Activated B cell treated with CpG ODN at 0.5 μM for 24 hours (primary cell): ENCODE measurements around the gene LMTK2. TPM values are rescaled to one million over a fixed set of nuclear protein-coding genes. Genes with fewer than 3 reads are reported as not detected.

Source experiments
- ATAC-seq: fragments of 200-7000 bp; cut with Tn5 transposase; one replicate; pipeline ENCODE4 v1.10.0; 2021; ENCODE audit warnings: low read depth, mild to moderate bottlenecking, moderate library complexity
- CTCF ChIA-PET: fragments of 350-600 bp; sonication (Branson Sonifier 250); formaldehyde crosslinking; loops from one replicate; lab custom pipeline; 2021; ENCODE audit warnings: antibody characterized with exemption; lab: Charles Lee
- POLR2A ChIA-PET: fragments of 350-600 bp; sonication (Branson Sonifier 250); formaldehyde crosslinking; loops from one replicate; lab custom pipeline; 2021; ENCODE audit warnings: antibody characterized with exemption; lab: Charles Lee
- DNase-seq: peaks from one replicate; pipeline ENCODE4 v3.0.0; 2022
- H3K27ac Mint-ChIP-seq: one replicate; pipeline ENCODE4 v1.8.0; 2020; ENCODE audit warnings: mixed read lengths
- H3K27me3 Mint-ChIP-seq: one replicate; pipeline ENCODE4 v1.8.0; 2021; ENCODE audit warnings: mixed read lengths
- H3K36me3 Mint-ChIP-seq: one replicate; pipeline ENCODE4 v1.8.0; 2021; ENCODE audit warnings: low read depth, mixed read lengths
- H3K4me1 Mint-ChIP-seq: one replicate; pipeline ENCODE4 v1.8.0; 2021; ENCODE audit warnings: mixed read lengths
- H3K4me3 Mint-ChIP-seq: one replicate; pipeline ENCODE4 v1.8.0; 2020; ENCODE audit warnings: mild to moderate bottlenecking, mixed read lengths
- H3K9me3 Mint-ChIP-seq: one replicate; pipeline ENCODE4 v1.8.0; 2020; ENCODE audit warnings: mixed read lengths
- intact Hi-C: fragments of 100-400 bp; cut with micrococcal nuclease; formaldehyde crosslinking; loops from one replicate; pipeline ENCODE4 v1.15.1; 2024
- total RNA-seq: library from RNA; stranded (reverse); gene quantifications from 2 replicates; pipeline ENCODE4 v1.2.3, GENCODE V29; 2022
- TF ChIP-seq, protein P1 (sequence below): fragments of 200-600 bp; IDR thresholded peaks from one replicate; pipeline ENCODE4 v1.8.0; 2022; ENCODE audit warnings: antibody characterized with exemption, mild to moderate bottlenecking

Gene LMTK2
- total RNA-seq, 1 donor from 2014 or later, result 9.6 TPM

DNA sequence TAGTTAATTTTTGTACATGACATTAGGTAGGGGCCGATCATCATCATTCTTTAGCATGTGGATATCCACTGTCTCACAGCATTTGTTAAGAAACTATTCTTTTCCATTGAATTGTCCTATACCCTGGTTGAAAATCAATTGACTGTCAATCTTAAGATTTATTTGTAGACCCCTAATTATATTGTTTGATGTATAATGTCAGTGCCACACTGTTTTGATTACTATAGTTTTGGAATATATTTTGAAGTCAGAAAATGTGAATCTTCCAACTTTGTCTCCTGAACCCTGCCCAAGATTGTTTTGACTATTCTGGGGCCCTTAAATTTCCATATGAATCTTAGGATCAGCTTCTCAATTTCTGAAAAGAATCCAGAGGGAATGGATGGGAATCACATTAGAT lies 6.6 kb upstream of the LMTK2 start:
- Mint-ChIP-seq H3K4me3 (no peak overlapping the region), H3K27ac (no peak overlapping the region), H3K36me3 (no peaks in the 10 kb centered on the region), H3K27me3 (peaks cover 15% of the 10 kb centered on the region), H3K9me3 (peaks cover 36% of the 10 kb centered on the region), H3K4me1 (no peaks in the 10 kb centered on the region)
- ChIA-PET POLR2A (no interaction called here), CTCF (no interaction called here)
- TF ChIP-seq, protein P1, sequence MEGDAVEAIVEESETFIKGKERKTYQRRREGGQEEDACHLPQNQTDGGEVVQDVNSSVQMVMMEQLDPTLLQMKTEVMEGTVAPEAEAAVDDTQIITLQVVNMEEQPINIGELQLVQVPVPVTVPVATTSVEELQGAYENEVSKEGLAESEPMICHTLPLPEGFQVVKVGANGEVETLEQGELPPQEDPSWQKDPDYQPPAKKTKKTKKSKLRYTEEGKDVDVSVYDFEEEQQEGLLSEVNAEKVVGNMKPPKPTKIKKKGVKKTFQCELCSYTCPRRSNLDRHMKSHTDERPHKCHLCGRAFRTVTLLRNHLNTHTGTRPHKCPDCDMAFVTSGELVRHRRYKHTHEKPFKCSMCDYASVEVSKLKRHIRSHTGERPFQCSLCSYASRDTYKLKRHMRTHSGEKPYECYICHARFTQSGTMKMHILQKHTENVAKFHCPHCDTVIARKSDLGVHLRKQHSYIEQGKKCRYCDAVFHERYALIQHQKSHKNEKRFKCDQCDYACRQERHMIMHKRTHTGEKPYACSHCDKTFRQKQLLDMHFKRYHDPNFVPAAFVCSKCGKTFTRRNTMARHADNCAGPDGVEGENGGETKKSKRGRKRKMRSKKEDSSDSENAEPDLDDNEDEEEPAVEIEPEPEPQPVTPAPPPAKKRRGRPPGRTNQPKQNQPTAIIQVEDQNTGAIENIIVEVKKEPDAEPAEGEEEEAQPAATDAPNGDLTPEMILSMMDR, result no peak
- DNase-seq (no peak), ATAC-seq (no peak)
- intact Hi-C loops, result loop anchor here (10.0 kb wide), 1 partner anchor 775 kb away; the partner anchor contains the start of genes TMEM130 and TRRAP

DNA sequence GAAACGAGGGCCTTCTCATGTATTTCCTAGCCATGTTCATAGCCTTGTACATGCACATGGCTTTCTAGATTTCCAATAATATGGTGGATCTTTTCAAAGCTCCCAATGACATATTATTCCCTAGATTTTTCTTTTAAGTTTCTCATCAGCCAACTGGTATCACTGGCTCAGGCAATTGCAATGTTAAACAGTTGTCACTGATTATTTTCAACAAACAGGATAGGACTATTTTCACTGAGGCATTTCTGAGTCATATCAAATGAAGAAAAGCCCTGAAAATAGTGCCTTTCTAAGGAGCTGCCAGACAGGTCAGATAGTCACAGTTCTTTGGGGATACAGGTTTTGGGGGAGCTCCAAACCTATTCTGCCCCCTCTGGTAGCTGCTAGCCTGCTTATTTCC lies 4.5 kb upstream of the LMTK2 start:
- ChIA-PET POLR2A (no interaction called here), CTCF (interaction anchor here (0.8 kb wide), 1 partner anchor 67 kb away, joined by 6 read pairs; no protein-coding TSS in a partner anchor)
- peaks cover 13% of the 10 kb centered on the region for H3K27me3 Mint-ChIP-seq
- DNase-seq (no peak), ATAC-seq (no peak)
- intact Hi-C loops, result loop anchor here (10.0 kb wide), 1 partner anchor 773 kb away; the partner anchor contains the start of genes TMEM130 and TRRAP
- H3K4me1 Mint-ChIP-seq, result peaks cover 9% of the 10 kb centered on the region
- H3K9me3 Mint-ChIP-seq, result peaks cover 19% of the 10 kb centered on the region
- no peak overlapping the region for H3K4me3 Mint-ChIP-seq
- H3K36me3 Mint-ChIP-seq, result peaks cover 4% of the 10 kb centered on the region
- TF ChIP-seq, protein P1, result no peak
- H3K27ac Mint-ChIP-seq, result no peak overlapping the region

DNA sequence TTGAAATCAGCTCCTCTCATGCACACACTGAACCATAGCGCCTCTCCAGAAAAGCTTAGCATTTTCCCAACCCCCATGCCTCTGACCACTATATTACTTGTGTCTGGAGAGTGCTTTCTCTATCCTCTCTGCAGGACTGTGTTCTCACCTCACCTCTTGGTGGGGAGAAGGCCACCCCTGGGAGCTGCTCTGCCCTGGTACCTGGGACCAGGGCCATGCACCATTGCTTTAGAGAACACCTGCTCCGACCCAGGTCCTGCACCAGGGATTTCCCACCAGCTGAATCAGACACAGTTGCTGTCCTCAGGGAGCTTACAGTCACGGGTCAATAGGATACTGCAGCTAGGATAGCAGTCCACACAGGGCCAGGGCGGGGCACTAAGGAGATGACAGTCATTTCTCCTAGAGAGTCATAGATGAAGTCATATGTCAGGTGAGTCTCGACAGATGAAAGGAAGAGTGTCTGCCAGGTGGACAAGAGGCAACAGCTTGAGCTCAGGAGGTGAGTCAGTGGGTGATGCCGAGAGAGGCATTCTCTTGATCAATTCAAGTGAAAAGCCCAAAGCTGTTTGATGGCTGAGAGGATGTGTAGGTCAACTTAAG lies 619 bp upstream of the LMTK2 start:
- Mint-ChIP-seq H3K27ac (peak overlapping the region; percentile 46), H3K36me3 (peaks cover 5% of the 10 kb centered on the region), H3K27me3 (peaks cover 10% of the 10 kb centered on the region), H3K4me3 (peak overlapping the region; percentile 97), H3K4me1 (peaks cover 16% of the 10 kb centered on the region), H3K9me3 (peaks cover 3% of the 10 kb centered on the region)
- ATAC-seq, result no peak
- ChIA-PET POLR2A (interaction anchor here (0.6 to 1.6 kb wide), 5 partner anchors 27 to 126 kb away, joined by 3 to 5 read pairs (median 5); no protein-coding TSS in a partner anchor), CTCF (interaction anchor here (0.7 to 3.6 kb wide), 7 partner anchors 9 to 145 kb away, joined by 3 to 66 read pairs (median 3); no protein-coding TSS in a partner anchor)
- intact Hi-C loops, result loop anchor here (1.0 to 10.0 kb wide), 13 partner anchors 27 to 1037 kb away; partner anchors contain the start of genes ASNS, BAIAP2L1, BRI3 and SDHAF3
- no peak for DNase-seq
- TF ChIP-seq, protein P1, result no peak

- DNase-seq, result no peak
- no peaks in the 10 kb centered on the region for H3K9me3 Mint-ChIP-seq
- no peak for ATAC-seq
- H3K27me3 Mint-ChIP-seq, result peaks cover 5% of the 10 kb centered on the region
- H3K4me3 Mint-ChIP-seq, result peak overlapping the region; percentile 97
- TF ChIP-seq, protein P1, result no peak
- intact Hi-C loops, result loop anchor here (2.0 to 10.0 kb wide), 5 partner anchors 135 to 1035 kb away; partner anchors contain the start of genes ASNS, TECPR1, TMEM130 and TRRAP
- CTCF ChIA-PET, result interaction anchor here (1.8 to 1.9 kb wide), 2 partner anchors 59 to 61 kb away, joined by 8 to 9 read pairs; no protein-coding TSS in a partner anchor
- H3K36me3 Mint-ChIP-seq, result peaks cover 7% of the 10 kb centered on the region
- H3K27ac Mint-ChIP-seq, result no peak overlapping the region
- POLR2A ChIA-PET, result interaction anchor here (1.6 kb wide), 1 partner anchor 61 kb away, joined by 5 read pairs; no protein-coding TSS in a partner anchor
- peaks cover 16% of the 10 kb centered on the region for H3K4me1 Mint-ChIP-seq
Observed at GRCh38 chr7:98107313-98107721, 655 bp downstream of the LMTK2 start.
